SK-N-SH (cell line): ENCODE measurements around the gene CREBZF. TPM values are rescaled to one million over a fixed set of nuclear protein-coding genes. Genes with fewer than 3 reads are reported as not detected.

Experiments used
- CTCF ChIA-PET: fragments of 300-600, 350-600 bp; formaldehyde crosslinking; extraction: SDS; loops from one replicate; lab custom pipeline; 2021; lab: Yijun Ruan, JAX
- POLR2A ChIA-PET: fragments of 350-600 bp; sonication (Branson Sonifier 250); formaldehyde crosslinking; extraction: SDS; loops from one replicate; lab custom pipeline; 2020; ENCODE audit warnings: antibody characterized with exemption, inconsistent platforms; lab: Yijun Ruan, JAX
- DNase-seq: peaks from one replicate; pipeline ENCODE4 v3.0.0; 2012
- H2AFZ ChIP-seq: fragments of 200-600 bp; sonication (generic); 2 replicates; pipeline ENCODE4 v1.8.1; 2016; ENCODE audit warnings: antibody characterized with exemption, mild to moderate bottlenecking, low read depth
- H3F3A ChIP-seq: fragments of 200-600 bp; sonication (generic); replicated peaks from 2 replicates; pipeline ENCODE3; 2016; ENCODE audit warnings: antibody characterized with exemption, mild to moderate bottlenecking; ENCODE audit not compliant: insufficient read depth
- H3K27ac ChIP-seq, 2 experiments: fragments of 200-500 bp in 1 of 2; fragments of 200-600 bp in 1 of 2; sonication (Bioruptor generic) in 1 of 2; sonication (generic), shearing (Covaris generic) in 1 of 2; 2 replicates each; pipeline versions ENCODE4 v1.5.1 to v1.6.1; 2014 to 2016; ENCODE audit warnings: low read depth in 2 of 2, inconsistent platforms in 1 of 2, low read length in 1 of 2, mild to moderate bottlenecking in 1 of 2, mixed read lengths in 1 of 2
- H3K27me3 ChIP-seq: fragments of 200-600 bp; sonication (generic), shearing (Covaris generic); 2 replicates; pipeline ENCODE4 v1.6.1; 2016; ENCODE audit warnings: mixed run types; ENCODE audit not compliant: insufficient read depth
- H3K36me3 ChIP-seq, 2 experiments: fragments of 200-500 bp in 1 of 2; fragments of 200-600 bp in 1 of 2; sonication (Bioruptor generic) in 1 of 2; sonication (generic) in 1 of 2; replicated peaks in 1 of 2; 2 replicates each; pipeline versions ENCODE3 to v1.5.1; 2014 to 2016; ENCODE audit warnings: low read length in 1 of 2, mild to moderate bottlenecking in 1 of 2; ENCODE audit not compliant: insufficient read depth in 2 of 2, control insufficient read depth in 1 of 2
- H3K4me1 ChIP-seq, 2 experiments: fragments of 200-500 bp in 1 of 2; fragments of 200-600 bp in 1 of 2; sonication (Bioruptor generic) in 1 of 2; sonication (generic), shearing (Covaris generic) in 1 of 2; 2 replicates each; pipeline versions ENCODE4 v1.5.1 to v1.6.1; 2014 to 2016; ENCODE audit warnings: low read depth in 1 of 2, low read length in 1 of 2, mixed run types in 1 of 2; ENCODE audit not compliant: insufficient read depth in 2 of 2, control insufficient read depth in 1 of 2
- H3K4me2 ChIP-seq: fragments of 200-600 bp; sonication (generic), shearing (Covaris generic); 2 replicates; pipeline ENCODE4 v1.6.1; 2017; ENCODE audit warnings: mixed run types
- H3K4me3 ChIP-seq, 2 experiments: fragments of 200-500 bp in 1 of 2; fragments of 200-600 bp in 1 of 2; sonication (Bioruptor generic) in 1 of 2; sonication (generic), shearing (Covaris generic) in 1 of 2; 2 replicates each; pipeline versions ENCODE4 v1.5.1 to v1.8.1; 2014 to 2016; ENCODE audit warnings: low read depth in 2 of 2, inconsistent platforms in 1 of 2, low read length in 1 of 2, mild to moderate bottlenecking in 1 of 2, mixed read lengths in 1 of 2, moderate library complexity in 1 of 2
- H3K79me2 ChIP-seq: fragments of 200-600 bp; sonication (generic); 2 replicates; pipeline ENCODE4 v1.8.1; 2017; ENCODE audit warnings: mild to moderate bottlenecking; ENCODE audit not compliant: insufficient read depth
- H3K9ac ChIP-seq: fragments of 200-600 bp; sonication (generic); 2 replicates; pipeline ENCODE4 v1.6.1; 2017; ENCODE audit warnings: mixed run types
- H3K9me2 ChIP-seq: fragments of 200-600 bp; sonication (generic); 2 replicates; pipeline ENCODE4 v1.6.1; 2017; ENCODE audit warnings: mixed run types
- H3K9me3 ChIP-seq: fragments of 200-600 bp; sonication (generic); 2 replicates; pipeline ENCODE4 v1.6.1; 2017; ENCODE audit warnings: mixed run types, mild to moderate bottlenecking, moderate library complexity
- H4K20me1 ChIP-seq: fragments of 200-600 bp; sonication (generic); 2 replicates; pipeline ENCODE4 v1.6.1; 2017; ENCODE audit warnings: mild to moderate bottlenecking, mixed run types; ENCODE audit not compliant: insufficient read depth
- CHD2 ChIP-seq: fragments of 150-350 bp; IDR thresholded peaks from 2 replicates; pipeline ENCODE4 v1.6.1; 2018; ENCODE audit warnings: low read length; ENCODE audit not compliant: partially characterized antibody
- EZH2phosphoT487 ChIP-seq: fragments of 200-600 bp; sonication (generic); IDR thresholded peaks from 2 replicates; pipeline ENCODE4 v1.6.1; 2017; ENCODE audit warnings: low read depth, mixed run types, mild to moderate bottlenecking, antibody characterized with exemption, moderate library complexity, borderline replicate concordance
- FOXJ3 ChIP-seq: sonication (generic); formaldehyde crosslinking; IDR thresholded peaks from 2 replicates; pipeline ENCODE4 v1.5.1; 2020; ENCODE audit warnings: mild to moderate bottlenecking, missing genetic modification reagents
- GABPA ChIP-seq: IDR thresholded peaks from 2 replicates; pipeline ENCODE4 v1.4.0; 2012; ENCODE audit warnings: low read depth, mild to moderate bottlenecking
- MXI1 ChIP-seq: IDR thresholded peaks from 2 replicates; pipeline ENCODE4 v1.6.1; 2012; ENCODE audit warnings: mild to moderate bottlenecking, low read depth, low read length, improper control_type of control experiment
- NFIC ChIP-seq: IDR thresholded peaks from 2 replicates; pipeline ENCODE4 v1.4.0; 2012; ENCODE audit warnings: borderline replicate concordance
- RAD21 ChIP-seq: IDR thresholded peaks from 2 replicates; pipeline ENCODE4 v1.6.1; 2012; ENCODE audit warnings: mild to moderate bottlenecking, low read length
- RFX5 ChIP-seq: IDR thresholded peaks from 2 replicates; pipeline ENCODE4 v1.6.1; 2012; ENCODE audit warnings: mild to moderate bottlenecking, improper control_type of control experiment, low read length
- SIN3A ChIP-seq: IDR thresholded peaks from 2 replicates; pipeline ENCODE4 v1.6.1; 2012; ENCODE audit warnings: low read depth, mild to moderate bottlenecking, low read length, moderate library complexity, borderline replicate concordance
- TAF1 ChIP-seq: IDR thresholded peaks from 2 replicates; pipeline ENCODE4 v1.6.1; 2012; ENCODE audit warnings: low read depth, mild to moderate bottlenecking, low read length, moderate library complexity, borderline replicate concordance
- WGBS: methylation state at CpG from one replicate; pipeline ENCODE4 v1.1.6; 2017; ENCODE audit warnings: low lambda C conversion rate; 5-methylcytosine and 5-hydroxymethylcytosine counted together
- polyA plus RNA-seq, 3 experiments: library from polyadenylated mRNA; depleted of rRNA; stranded (reverse); fragments of >200 nt; gene quantifications; 2 replicates each; pipeline ENCODE4 v1.2.3, GENCODE V29; 2012
- TF ChIP-seq, protein P1 (sequence below): fragments of 200-600 bp; sonication (generic); IDR thresholded peaks from 2 replicates; pipeline ENCODE4 v1.6.1; 2017; ENCODE audit warnings: antibody characterized with exemption, mild to moderate bottlenecking, moderate library complexity
- TF ChIP-seq, protein P2 (sequence below): fragments of 150-350 bp; IDR thresholded peaks from 2 replicates; pipeline ENCODE4 v1.6.1; 2016; ENCODE audit warnings: mild to moderate bottlenecking, low read depth, low read length
- TF ChIP-seq, protein P3 (sequence below): fragments of 150-350 bp; IDR thresholded peaks from 2 replicates; pipeline ENCODE4 v1.6.1; 2017; ENCODE audit warnings: antibody characterized with exemption, low read length, low read depth, borderline replicate concordance
- TF ChIP-seq, protein P4 (sequence below): IDR thresholded peaks from 2 replicates; pipeline ENCODE4 v1.4.0; 2012; ENCODE audit warnings: low read depth
- TF ChIP-seq, protein P5 (sequence below): IDR thresholded peaks from 2 replicates; pipeline ENCODE4 v1.4.0; 2012; ENCODE audit warnings: low read depth, borderline replicate concordance

Gene CREBZF
- polyA plus RNA-seq, 1 of the 3 experiments (the other 2 are of a cell fraction) = 50.5 TPM

DNA sequence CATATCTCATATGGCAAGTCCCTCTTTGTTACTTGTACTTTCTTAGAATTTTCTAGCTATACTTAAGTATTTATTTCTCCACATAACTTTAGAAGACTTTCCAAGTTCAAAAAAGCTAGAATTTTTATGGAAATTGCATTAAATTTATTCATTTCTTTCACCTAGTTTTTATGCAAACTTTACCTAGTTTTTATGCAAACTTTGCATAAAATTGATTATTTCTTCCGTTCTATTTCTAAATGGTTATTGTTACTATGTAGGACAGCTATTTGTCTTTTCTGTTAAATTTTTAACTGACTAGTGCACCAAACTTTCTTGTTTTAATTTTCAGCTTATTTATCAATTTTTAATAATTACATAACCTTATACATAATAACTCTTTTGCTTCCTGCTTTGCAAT, 3.2 kb upstream of the CREBZF start:
- TF ChIP-seq, protein P1, sequence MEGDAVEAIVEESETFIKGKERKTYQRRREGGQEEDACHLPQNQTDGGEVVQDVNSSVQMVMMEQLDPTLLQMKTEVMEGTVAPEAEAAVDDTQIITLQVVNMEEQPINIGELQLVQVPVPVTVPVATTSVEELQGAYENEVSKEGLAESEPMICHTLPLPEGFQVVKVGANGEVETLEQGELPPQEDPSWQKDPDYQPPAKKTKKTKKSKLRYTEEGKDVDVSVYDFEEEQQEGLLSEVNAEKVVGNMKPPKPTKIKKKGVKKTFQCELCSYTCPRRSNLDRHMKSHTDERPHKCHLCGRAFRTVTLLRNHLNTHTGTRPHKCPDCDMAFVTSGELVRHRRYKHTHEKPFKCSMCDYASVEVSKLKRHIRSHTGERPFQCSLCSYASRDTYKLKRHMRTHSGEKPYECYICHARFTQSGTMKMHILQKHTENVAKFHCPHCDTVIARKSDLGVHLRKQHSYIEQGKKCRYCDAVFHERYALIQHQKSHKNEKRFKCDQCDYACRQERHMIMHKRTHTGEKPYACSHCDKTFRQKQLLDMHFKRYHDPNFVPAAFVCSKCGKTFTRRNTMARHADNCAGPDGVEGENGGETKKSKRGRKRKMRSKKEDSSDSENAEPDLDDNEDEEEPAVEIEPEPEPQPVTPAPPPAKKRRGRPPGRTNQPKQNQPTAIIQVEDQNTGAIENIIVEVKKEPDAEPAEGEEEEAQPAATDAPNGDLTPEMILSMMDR = no peak
- no peak for TF ChIP-seq RFX5
- 94% methylated on average over 1 of the region's 1 CpG for WGBS
- no peaks in the 10 kb centered on the region for H3F3A ChIP-seq
- no peaks in the 10 kb centered on the region for H3K9me3 ChIP-seq
- CTCF ChIA-PET = no interaction called here
- H3K4me1 ChIP-seq = peaks cover 0 to 2% of the 10 kb centered on the region in 2 experiments; a peak in 2 of 4 replicates
- H3K36me3 ChIP-seq = peaks cover 4 to 5% of the 10 kb centered on the region in 2 experiments
- no peak overlapping the region for H3K9ac ChIP-seq
- 0 out of 2 replicates have a peak, but pooled peaks cover 3% of the 10 kb centered on the region for H3K9me2 ChIP-seq
- peaks cover 15% of the 10 kb centered on the region for H3K79me2 ChIP-seq
- no peak overlapping the region for H3K4me3 ChIP-seq
- no peak for DNase-seq
- H3K27ac ChIP-seq = no peak overlapping the region
- POLR2A ChIA-PET = no interaction called here
- no peak overlapping the region for H3K4me2 ChIP-seq
- no peaks in the 10 kb centered on the region for H3K27me3 ChIP-seq
- peaks cover 12% of the 10 kb centered on the region for H4K20me1 ChIP-seq
- no peak overlapping the region for H2AFZ ChIP-seq

DNA sequence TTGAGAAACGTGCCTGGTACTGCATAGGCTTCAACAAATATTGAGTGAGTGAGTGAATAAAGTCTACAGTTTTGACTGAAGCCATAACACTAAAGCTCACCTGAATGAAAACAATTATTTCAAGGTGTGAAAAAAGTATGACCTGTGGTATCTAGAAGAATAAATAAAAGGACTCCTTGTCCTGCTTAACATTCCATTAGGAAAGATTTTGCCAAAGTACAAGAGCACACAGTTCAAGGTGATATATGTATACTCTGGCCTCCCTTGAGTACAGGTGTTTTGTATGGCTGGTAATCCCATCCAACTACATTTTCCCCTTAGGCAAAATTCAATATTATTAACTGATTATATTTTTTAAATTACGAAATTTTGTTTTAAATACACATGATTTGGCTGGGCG, 1.8 kb upstream of the CREBZF start:
- Histone ChIP-seq H3K4me1 (peaks cover 0 to 4% of the 10 kb centered on the region in 2 experiments; a peak in 2 of 4 replicates), H3F3A (no peaks in the 10 kb centered on the region), H3K4me2 (no peak overlapping the region), H3K79me2 (peaks cover 30% of the 10 kb centered on the region), H2AFZ (no peak overlapping the region), H3K9ac (no peak overlapping the region), H3K27ac (no peak overlapping the region), H4K20me1 (peaks cover 26% of the 10 kb centered on the region), H3K36me3 (peaks cover 17 to 18% of the 10 kb centered on the region in 2 experiments), H3K4me3 (no peak overlapping the region), H3K27me3 (no peaks in the 10 kb centered on the region), H3K9me3 (no peaks in the 10 kb centered on the region), H3K9me2 (0 out of 2 replicates have a peak, but pooled peaks cover 3% of the 10 kb centered on the region)
- TF ChIP-seq, protein P2, sequence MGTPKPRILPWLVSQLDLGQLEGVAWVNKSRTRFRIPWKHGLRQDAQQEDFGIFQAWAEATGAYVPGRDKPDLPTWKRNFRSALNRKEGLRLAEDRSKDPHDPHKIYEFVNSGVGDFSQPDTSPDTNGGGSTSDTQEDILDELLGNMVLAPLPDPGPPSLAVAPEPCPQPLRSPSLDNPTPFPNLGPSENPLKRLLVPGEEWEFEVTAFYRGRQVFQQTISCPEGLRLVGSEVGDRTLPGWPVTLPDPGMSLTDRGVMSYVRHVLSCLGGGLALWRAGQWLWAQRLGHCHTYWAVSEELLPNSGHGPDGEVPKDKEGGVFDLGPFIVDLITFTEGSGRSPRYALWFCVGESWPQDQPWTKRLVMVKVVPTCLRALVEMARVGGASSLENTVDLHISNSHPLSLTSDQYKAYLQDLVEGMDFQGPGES = no peak
- no peak for TF ChIP-seq SIN3A
- TF ChIP-seq MXI1 = no peak
- no peak for TF ChIP-seq RAD21
- TF ChIP-seq EZH2phosphoT487 = no peak
- TF ChIP-seq TAF1 = no peak
- no peak for TF ChIP-seq GABPA
- TF ChIP-seq, protein P3, sequence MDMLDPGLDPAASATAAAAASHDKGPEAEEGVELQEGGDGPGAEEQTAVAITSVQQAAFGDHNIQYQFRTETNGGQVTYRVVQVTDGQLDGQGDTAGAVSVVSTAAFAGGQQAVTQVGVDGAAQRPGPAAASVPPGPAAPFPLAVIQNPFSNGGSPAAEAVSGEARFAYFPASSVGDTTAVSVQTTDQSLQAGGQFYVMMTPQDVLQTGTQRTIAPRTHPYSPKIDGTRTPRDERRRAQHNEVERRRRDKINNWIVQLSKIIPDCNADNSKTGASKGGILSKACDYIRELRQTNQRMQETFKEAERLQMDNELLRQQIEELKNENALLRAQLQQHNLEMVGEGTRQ = no peak
- TF ChIP-seq FOXJ3 = no peak
- TF ChIP-seq, protein P4, sequence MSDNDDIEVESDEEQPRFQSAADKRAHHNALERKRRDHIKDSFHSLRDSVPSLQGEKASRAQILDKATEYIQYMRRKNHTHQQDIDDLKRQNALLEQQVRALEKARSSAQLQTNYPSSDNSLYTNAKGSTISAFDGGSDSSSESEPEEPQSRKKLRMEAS = no peak
- TF ChIP-seq, protein P5, sequence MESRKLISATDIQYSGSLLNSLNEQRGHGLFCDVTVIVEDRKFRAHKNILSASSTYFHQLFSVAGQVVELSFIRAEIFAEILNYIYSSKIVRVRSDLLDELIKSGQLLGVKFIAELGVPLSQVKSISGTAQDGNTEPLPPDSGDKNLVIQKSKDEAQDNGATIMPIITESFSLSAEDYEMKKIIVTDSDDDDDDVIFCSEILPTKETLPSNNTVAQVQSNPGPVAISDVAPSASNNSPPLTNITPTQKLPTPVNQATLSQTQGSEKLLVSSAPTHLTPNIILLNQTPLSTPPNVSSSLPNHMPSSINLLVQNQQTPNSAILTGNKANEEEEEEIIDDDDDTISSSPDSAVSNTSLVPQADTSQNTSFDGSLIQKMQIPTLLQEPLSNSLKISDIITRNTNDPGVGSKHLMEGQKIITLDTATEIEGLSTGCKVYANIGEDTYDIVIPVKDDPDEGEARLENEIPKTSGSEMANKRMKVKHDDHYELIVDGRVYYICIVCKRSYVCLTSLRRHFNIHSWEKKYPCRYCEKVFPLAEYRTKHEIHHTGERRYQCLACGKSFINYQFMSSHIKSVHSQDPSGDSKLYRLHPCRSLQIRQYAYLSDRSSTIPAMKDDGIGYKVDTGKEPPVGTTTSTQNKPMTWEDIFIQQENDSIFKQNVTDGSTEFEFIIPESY = no peak
- no peak for TF ChIP-seq CHD2
- TF ChIP-seq NFIC = no peak
- ChIA-PET CTCF (no interaction called here), POLR2A (no interaction called here)
- no peak for DNase-seq
- WGBS = 84% methylated on average over 3 of the region's 3 CpGs
